ENCODE measurements around the gene EZR. TPM values are rescaled to one million over a fixed set of nuclear protein-coding genes. Genes with fewer than 3 reads are reported as not detected.

The EZR gene
- total RNA-seq, 2 experiments from 2014 or later, result 177 to 180 TPM

DNA sequence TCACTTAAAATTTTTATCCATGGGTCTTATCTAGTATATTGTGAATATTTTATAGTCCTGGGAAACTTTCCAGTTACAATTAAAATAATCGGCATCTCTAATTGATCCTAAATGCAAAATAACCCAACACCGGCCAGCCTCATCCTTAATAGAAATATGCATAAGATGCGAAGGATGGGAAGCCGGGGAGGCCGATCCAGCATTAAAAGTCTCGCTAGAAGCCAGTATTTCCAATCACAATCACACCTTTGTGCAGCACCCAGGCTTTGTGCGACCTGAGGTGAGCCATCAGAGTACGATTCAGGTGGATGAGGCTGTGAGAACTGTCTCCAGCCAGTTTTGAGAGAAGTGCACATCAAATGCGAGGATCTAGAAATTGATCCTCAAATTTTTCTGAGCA lies 65.4 kb downstream of the EZR start:
- Mint-ChIP-seq H3K9me3 (ENCODE audit: insufficient read depth) (no peaks in the 10 kb centered on the region), H3K4me3 (no peak overlapping the region), H3K4me1 (ENCODE audit: low read depth) (no peaks in the 10 kb centered on the region), H3K27me3 (ENCODE audit: low read depth) (no peaks in the 10 kb centered on the region), H3K27ac (no peak overlapping the region), H3K36me3 (ENCODE audit: low read depth) (peaks cover 34% of the 10 kb centered on the region)
- no peak for ATAC-seq
- ChIA-PET CTCF (no interaction called here), POLR2A (no interaction called here)
- DNase-seq, result no peak

DNA sequence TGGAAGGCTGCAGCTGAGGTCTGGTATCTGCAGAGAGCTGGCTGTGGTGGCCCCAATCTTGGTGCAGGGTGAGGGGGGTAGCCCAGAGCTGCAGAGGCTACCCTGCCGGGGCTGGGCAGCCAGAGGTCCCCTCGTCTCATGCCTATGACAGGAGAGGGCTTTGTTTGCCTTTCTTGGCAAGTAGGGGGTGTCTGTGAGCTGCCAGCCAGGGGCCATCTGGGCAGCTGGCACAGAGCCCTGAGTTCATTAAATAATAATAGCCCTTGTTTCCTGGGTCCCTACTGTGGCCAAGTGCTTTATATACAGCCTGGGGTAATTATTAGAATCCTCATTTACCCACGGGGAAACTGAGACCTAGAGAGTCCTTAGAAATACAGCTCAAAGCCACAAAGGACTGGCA lies 66.6 kb downstream of the EZR start:
- H3K4me1 Mint-ChIP-seq (ENCODE audit: low read depth), result no peaks in the 10 kb centered on the region
- H3K9me3 Mint-ChIP-seq (ENCODE audit: insufficient read depth), result no peaks in the 10 kb centered on the region
- no peaks in the 10 kb centered on the region for H3K27me3 Mint-ChIP-seq (ENCODE audit: low read depth)
- DNase-seq (no peak), ATAC-seq (no peak)
- H3K27ac Mint-ChIP-seq, result no peak overlapping the region
- no peak overlapping the region for H3K4me3 Mint-ChIP-seq
- peaks cover 41% of the 10 kb centered on the region for H3K36me3 Mint-ChIP-seq (ENCODE audit: low read depth)
- ChIA-PET POLR2A (no interaction called here), CTCF (no interaction called here)

- no peaks in the 10 kb centered on the region for H3K27me3 Mint-ChIP-seq (ENCODE audit: low read depth)
- no peaks in the 10 kb centered on the region for H3K4me1 Mint-ChIP-seq (ENCODE audit: low read depth)
- CTCF ChIA-PET, result no interaction called here
- peaks cover 35% of the 10 kb centered on the region for H3K36me3 Mint-ChIP-seq (ENCODE audit: low read depth)
- H3K4me3 Mint-ChIP-seq, result no peak overlapping the region
- H3K9me3 Mint-ChIP-seq (ENCODE audit: insufficient read depth), result no peaks in the 10 kb centered on the region
- no peak for ATAC-seq
- DNase-seq, result no peak
- no peak overlapping the region for H3K27ac Mint-ChIP-seq
- POLR2A ChIA-PET, result no interaction called here
Observed at GRCh38 chr6:158751921-158752320, 67.2 kb downstream of the EZR start.

GRCh38 chr6:158751224-158751623 lies 67.9 kb downstream of the EZR start:
- Mint-ChIP-seq H3K27ac (no peak overlapping the region), H3K36me3 (ENCODE audit: low read depth) (peaks cover 35% of the 10 kb centered on the region), H3K27me3 (ENCODE audit: low read depth) (no peaks in the 10 kb centered on the region), H3K9me3 (ENCODE audit: insufficient read depth) (no peaks in the 10 kb centered on the region), H3K4me3 (no peak overlapping the region), H3K4me1 (ENCODE audit: low read depth) (no peaks in the 10 kb centered on the region)
- ChIA-PET POLR2A (no interaction called here), CTCF (no interaction called here)
- no peak for ATAC-seq
- DNase-seq, result no peak

GRCh38 chr6:158744986-158745430 lies 74.2 kb downstream of the EZR start:
- DNase-seq, result no peak
- Mint-ChIP-seq H3K4me3 (no peak overlapping the region), H3K4me1 (ENCODE audit: low read depth) (no peaks in the 10 kb centered on the region), H3K9me3 (ENCODE audit: insufficient read depth) (no peaks in the 10 kb centered on the region), H3K36me3 (ENCODE audit: low read depth) (peaks cover 56% of the 10 kb centered on the region), H3K27me3 (ENCODE audit: low read depth) (no peaks in the 10 kb centered on the region), H3K27ac (no peak overlapping the region)
- no peak for ATAC-seq
- ChIA-PET CTCF (interaction anchor here (1.0 to 1.1 kb wide), 3 partner anchors 8 to 228 kb away, joined by 3 to 4 read pairs (median 3); no protein-coding TSS in a partner anchor), POLR2A (no interaction called here)

GRCh38 chr6:158743033-158743651 lies 76.0 kb downstream of the EZR start:
- Mint-ChIP-seq H3K27ac (no peak overlapping the region), H3K4me3 (no peak overlapping the region)

GRCh38 chr6:158739673-158740072 lies 79.5 kb downstream of the EZR start:
- Mint-ChIP-seq H3K9me3 (ENCODE audit: insufficient read depth) (peaks cover 11% of the 10 kb centered on the region), H3K27ac (no peak overlapping the region), H3K4me1 (ENCODE audit: low read depth) (peaks cover 11% of the 10 kb centered on the region), H3K27me3 (ENCODE audit: low read depth) (no peaks in the 10 kb centered on the region), H3K4me3 (no peak overlapping the region), H3K36me3 (ENCODE audit: low read depth) (peaks cover 75% of the 10 kb centered on the region)
- POLR2A ChIA-PET, result no interaction called here
- CTCF ChIA-PET, result interaction anchor here (1.0 kb wide), 1 partner anchor 22 kb away, joined by 3 read pairs; no protein-coding TSS in a partner anchor
- DNase-seq (no peak), ATAC-seq (no peak)

More at GRCh38 chr6:158743033-158743651, 76.0 kb downstream of the EZR start:
- ATAC-seq (no peak), DNase-seq (no peak)
- no peaks in the 10 kb centered on the region for H3K4me1 Mint-ChIP-seq (ENCODE audit: low read depth)
- peaks cover 11% of the 10 kb centered on the region for H3K9me3 Mint-ChIP-seq (ENCODE audit: insufficient read depth)
- POLR2A ChIA-PET, result no interaction called here
- no peaks in the 10 kb centered on the region for H3K27me3 Mint-ChIP-seq (ENCODE audit: low read depth)
- H3K36me3 Mint-ChIP-seq (ENCODE audit: low read depth), result peaks cover 63% of the 10 kb centered on the region
- CTCF ChIA-PET, result interaction anchor here (0.7 to 1.7 kb wide), 5 partner anchors 15 to 52 kb away, joined by 3 to 4 read pairs (median 3); no protein-coding TSS in a partner anchor

GRCh38 chr6:158737710-158738615 lies 81.2 kb downstream of the EZR start:
- DNase-seq (no peak), ATAC-seq (no peak)
- peak overlapping the region; percentile 66 for H3K27ac Mint-ChIP-seq
- POLR2A ChIA-PET, result no interaction called here
- no peaks in the 10 kb centered on the region for H3K27me3 Mint-ChIP-seq (ENCODE audit: low read depth)
- H3K9me3 Mint-ChIP-seq (ENCODE audit: insufficient read depth), result peaks cover 11% of the 10 kb centered on the region
- H3K36me3 Mint-ChIP-seq (ENCODE audit: low read depth), result peaks cover 79% of the 10 kb centered on the region
- CTCF ChIA-PET, result interaction anchor here (1.3 kb wide), 1 partner anchor 47 kb away, joined by 3 read pairs; no protein-coding TSS in a partner anchor
- H3K4me3 Mint-ChIP-seq, result no peak overlapping the region
- peaks cover 13% of the 10 kb centered on the region for H3K4me1 Mint-ChIP-seq (ENCODE audit: low read depth)

- ATAC-seq, result no peak
Observed at GRCh38 chr6:158737082-158737709, 82.0 kb downstream of the EZR start.

GRCh38 chr6:158735009-158735408 lies 84.2 kb downstream of the EZR start:
- Mint-ChIP-seq H3K27ac (no peak overlapping the region), H3K36me3 (ENCODE audit: low read depth) (peaks cover 85% of the 10 kb centered on the region), H3K4me3 (no peak overlapping the region), H3K4me1 (ENCODE audit: low read depth) (peaks cover 13% of the 10 kb centered on the region), H3K27me3 (ENCODE audit: low read depth) (no peaks in the 10 kb centered on the region), H3K9me3 (ENCODE audit: insufficient read depth) (peaks cover 11% of the 10 kb centered on the region)
- POLR2A ChIA-PET, result no interaction called here
- CTCF ChIA-PET, result interaction anchor here (1.0 to 1.4 kb wide), 2 partner anchors 14 to 236 kb away, joined by 3 to 5 read pairs; no protein-coding TSS in a partner anchor
- DNase-seq (no peak), ATAC-seq (no peak)

More at GRCh38 chr6:158737082-158737709, 82.0 kb downstream of the EZR start:
- H3K36me3 Mint-ChIP-seq (ENCODE audit: low read depth), result peaks cover 82% of the 10 kb centered on the region
- POLR2A ChIA-PET, result interaction anchor here (0.6 kb wide), 1 partner anchor 55 kb away, joined by 3 read pairs; no protein-coding TSS in a partner anchor
- peaks cover 11% of the 10 kb centered on the region for H3K9me3 Mint-ChIP-seq (ENCODE audit: insufficient read depth)
- DNase-seq, result no peak
- CTCF ChIA-PET, result interaction anchor here (1.3 kb wide), 1 partner anchor 8 kb away, joined by 3 read pairs; no protein-coding TSS in a partner anchor
- peaks cover 13% of the 10 kb centered on the region for H3K4me1 Mint-ChIP-seq (ENCODE audit: low read depth)
- H3K27me3 Mint-ChIP-seq (ENCODE audit: low read depth), result no peaks in the 10 kb centered on the region
- no peak overlapping the region for H3K4me3 Mint-ChIP-seq
- peak overlapping the region; percentile 66 for H3K27ac Mint-ChIP-seq

DNA sequence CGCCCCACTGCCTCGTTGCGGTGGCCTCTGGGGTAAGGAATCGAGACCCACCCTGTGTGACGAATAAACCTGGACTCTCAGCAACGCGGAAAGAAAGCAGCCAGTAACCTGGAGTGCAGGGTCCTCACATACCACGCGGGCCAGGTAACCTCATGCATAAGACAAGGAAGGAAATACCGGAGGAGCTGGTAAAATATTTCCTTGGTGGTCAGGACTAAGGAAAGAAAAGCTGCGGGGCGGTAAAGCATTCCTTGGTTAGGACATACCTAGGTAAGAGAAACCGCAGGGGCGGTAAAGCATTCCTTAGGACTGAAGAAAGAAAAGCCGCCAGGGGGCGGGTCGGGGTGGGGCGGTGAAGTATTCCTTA lies 88.6 kb downstream of the EZR start:
- CTCF ChIA-PET, result no interaction called here
- no peaks in the 10 kb centered on the region for H3K27me3 Mint-ChIP-seq (ENCODE audit: low read depth)
- ATAC-seq (no peak), DNase-seq (no peak)
- no peak overlapping the region for H3K27ac Mint-ChIP-seq
- peaks cover 77% of the 10 kb centered on the region for H3K36me3 Mint-ChIP-seq (ENCODE audit: low read depth)
- no peak overlapping the region for H3K4me3 Mint-ChIP-seq
- H3K9me3 Mint-ChIP-seq (ENCODE audit: insufficient read depth), result no peaks in the 10 kb centered on the region
- POLR2A ChIA-PET, result no interaction called here
- peaks cover 10% of the 10 kb centered on the region for H3K4me1 Mint-ChIP-seq (ENCODE audit: low read depth)
